NK-92 (cell line): ENCODE results near the gene ATXN3L.

Source experiments
- DNase-seq: peaks from one replicate; lab custom pipeline; 2025; ENCODE audit not compliant: unreplicated experiment; lab: John Stamatoyannopoulos, UW

Gene ATXN3L

GRCh38 chrX:13319953-13320352 lies at the start of gene ATXN3L:
Gene ATXN3L (minus strand): TSS chrX:13320053. CDS start chrX:13319934, 119 bp downstream.
- no peak for DNase-seq

GRCh38 chrX:13369256-13370030 lies 49.6 kb upstream of the ATXN3L start:
- DNase-seq: no peak

GRCh38 chrX:13367950-13368349 lies 48.1 kb upstream of the ATXN3L start:
- DNase-seq: no peak

- no peak for DNase-seq
Measured at GRCh38 chrX:13366698-13367097, 46.8 kb upstream of the ATXN3L start.

GRCh38 chrX:13365161-13365560 lies 45.3 kb upstream of the ATXN3L start:
- no peak for DNase-seq

- no peak for DNase-seq
Measured at GRCh38 chrX:13364230-13364857, 44.5 kb upstream of the ATXN3L start.

GRCh38 chrX:13360146-13360545 lies 40.3 kb upstream of the ATXN3L start:
- no peak for DNase-seq

- no peak for DNase-seq
Measured at GRCh38 chrX:13357925-13358324, 38.1 kb upstream of the ATXN3L start.

GRCh38 chrX:13346646-13347045 lies 26.8 kb upstream of the ATXN3L start:
- no peak for DNase-seq

GRCh38 chrX:13345438-13345837 lies 25.6 kb upstream of the ATXN3L start:
- no peak for DNase-seq

GRCh38 chrX:13345037-13345436 lies 25.2 kb upstream of the ATXN3L start:
- DNase-seq: no peak

GRCh38 chrX:13341491-13342101 lies 21.7 kb upstream of the ATXN3L start:
- no peak for DNase-seq

GRCh38 chrX:13340182-13340791 lies 20.4 kb upstream of the ATXN3L start:
- DNase-seq: no peak

- no peak for DNase-seq
Measured at GRCh38 chrX:13339607-13340006, 19.8 kb upstream of the ATXN3L start.

- DNase-seq: no peak
Measured at GRCh38 chrX:13338996-13339515, 19.2 kb upstream of the ATXN3L start.

GRCh38 chrX:13334491-13334890 lies 14.6 kb upstream of the ATXN3L start:
- DNase-seq: no peak

- no peak for DNase-seq
Measured at GRCh38 chrX:13330446-13330845, 10.6 kb upstream of the ATXN3L start.

- no peak for DNase-seq
Measured at GRCh38 chrX:13327666-13328065, 7.8 kb upstream of the ATXN3L start.

- DNase-seq: no peak
Measured at GRCh38 chrX:13323241-13323640, 3.4 kb upstream of the ATXN3L start.

GRCh38 chrX:13317366-13317765 lies 2.5 kb downstream of the ATXN3L start:
- no peak for DNase-seq

- no peak for DNase-seq
Measured at GRCh38 chrX:13311560-13311959, 8.3 kb downstream of the ATXN3L start.

- DNase-seq: no peak
Measured at GRCh38 chrX:13309631-13310030, 10.2 kb downstream of the ATXN3L start.
